Epidermal melanocyte (primary cell): ENCODE measurements around the gene SETD3.
A peak's percentile ranks its signal among the peaks of the same experiment; 100 is the strongest.

Experiments used
- DNase-seq: peaks from one replicate; pipeline ENCODE4 v3.0.0; 2011; ENCODE audit warnings: low spot score; ENCODE audit not compliant: insufficient read length

Gene SETD3

DNA sequence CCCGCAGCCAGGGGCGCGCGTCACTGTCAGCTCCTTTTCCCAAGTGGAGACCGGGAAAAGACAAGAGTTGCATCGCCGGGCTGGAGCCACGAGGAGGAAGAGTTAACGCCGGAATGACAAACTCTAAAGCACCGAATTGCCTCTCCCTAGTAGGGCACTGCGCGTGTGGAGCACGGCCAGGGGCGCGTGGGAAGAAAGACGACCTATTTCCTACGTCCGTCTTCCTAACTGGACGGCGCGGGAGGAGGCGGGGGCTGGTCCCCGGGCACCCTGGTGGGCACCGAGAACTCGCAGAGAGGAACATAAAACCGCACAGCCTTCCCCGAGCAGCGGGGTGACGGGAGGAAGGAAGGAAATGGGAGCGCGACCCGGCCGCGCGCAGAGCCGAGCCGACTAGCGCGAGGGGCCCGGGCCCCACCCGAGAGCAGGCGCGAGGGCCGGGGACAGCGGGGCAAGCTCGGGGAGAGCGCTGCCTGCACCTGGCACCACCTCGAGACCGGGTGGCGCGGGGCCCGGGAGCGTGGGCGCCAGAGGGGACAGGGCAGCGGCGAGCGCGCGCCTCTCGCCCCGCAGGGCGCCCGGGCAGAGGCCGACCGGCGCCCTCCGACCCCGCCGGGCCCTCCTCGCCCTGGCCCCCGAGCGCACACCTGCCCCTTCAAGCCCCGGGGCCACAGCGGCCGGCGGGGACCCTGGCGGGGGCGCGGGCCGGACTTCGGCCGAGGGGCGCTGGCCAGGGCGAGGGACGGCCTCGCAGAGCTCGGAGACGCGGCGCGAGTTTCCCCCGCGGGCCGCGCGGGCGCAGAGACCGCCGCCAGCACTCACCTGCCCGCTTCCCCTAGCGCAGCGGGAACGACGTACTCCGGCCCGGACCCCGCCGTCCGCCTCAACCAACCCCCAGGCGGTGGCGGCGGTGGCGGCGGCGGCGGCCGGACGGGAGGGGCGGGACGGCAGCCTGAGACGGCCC lies at the start of gene SETD3:
Gene SETD3 (minus strand): TSS at position 954 of the 964 bp plus-strand sequence. CDS start 15,054 bp downstream, outside the sequence.
- peak; percentile 29 for DNase-seq

DNA sequence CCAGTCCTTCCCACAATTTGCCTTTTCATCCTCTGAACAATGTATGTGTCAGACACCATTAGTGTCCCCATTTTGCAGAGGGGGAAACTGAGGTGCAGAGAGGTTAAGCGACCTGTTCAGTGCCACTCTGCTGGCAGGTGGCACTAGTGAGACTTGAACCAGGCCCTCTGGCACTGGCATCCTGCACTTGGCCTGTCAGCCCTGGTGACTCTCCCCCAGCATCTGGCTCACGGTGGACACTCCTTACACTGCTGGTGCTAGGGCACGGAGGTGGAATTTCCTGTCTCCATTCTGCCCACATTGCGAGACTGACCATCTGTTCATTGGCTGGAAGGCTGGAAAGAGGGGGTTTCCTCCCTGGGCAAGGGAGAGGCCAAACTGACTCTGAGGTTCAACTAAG lies 49.2 kb upstream of the SETD3 start:
- no peak for DNase-seq

DNA sequence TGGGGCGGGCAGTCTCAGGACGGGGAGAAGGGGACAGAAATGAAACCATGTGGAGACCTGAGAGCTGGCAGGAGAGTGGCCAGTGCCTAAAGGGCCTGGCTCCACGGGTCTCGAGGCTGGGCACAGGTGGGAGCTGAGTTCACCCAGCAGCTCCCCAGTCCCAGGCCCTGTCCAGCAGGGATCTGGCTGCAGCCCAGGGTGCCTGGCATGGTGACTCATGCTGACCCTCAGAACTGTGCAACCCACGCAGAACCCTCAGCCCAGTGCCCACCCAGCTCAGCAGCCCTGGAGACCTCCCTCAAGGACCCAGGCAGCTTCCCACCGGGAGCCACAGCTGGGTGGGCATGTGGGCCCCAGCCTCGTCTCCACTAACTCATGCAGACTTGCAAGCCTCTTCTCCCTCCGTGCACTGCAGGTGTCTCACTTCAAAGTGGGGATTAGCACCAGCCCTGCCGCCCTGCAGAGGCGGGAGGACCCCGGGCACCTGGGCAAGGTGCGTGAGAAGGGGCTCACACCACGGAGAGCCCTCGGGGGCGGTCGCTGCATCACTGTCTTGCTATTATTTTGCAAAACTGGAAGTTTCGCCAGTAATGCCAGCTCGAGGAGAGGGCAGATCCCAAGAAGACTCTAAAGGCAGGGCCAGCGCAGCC lies 46.9 kb upstream of the SETD3 start:
- DNase-seq = no peak

DNA sequence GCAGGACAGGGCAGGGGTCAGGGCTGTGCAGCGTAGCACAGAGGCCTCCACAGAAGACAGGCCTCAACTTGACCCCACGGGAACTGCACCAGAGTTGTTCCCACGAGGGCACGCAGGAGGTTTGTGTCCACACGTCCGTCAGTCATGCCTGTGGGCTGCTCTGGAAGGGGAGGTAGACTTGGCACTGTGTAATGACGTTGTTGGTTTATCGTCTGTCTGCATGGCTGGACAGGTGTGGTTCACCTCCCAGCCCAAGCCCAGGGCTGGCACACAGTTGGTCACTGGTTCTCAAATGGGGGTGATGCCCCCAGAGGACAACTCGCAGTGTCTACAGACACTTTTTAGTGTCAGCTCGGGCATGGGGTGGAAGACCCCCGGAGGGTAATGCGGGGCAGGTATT lies 46.4 kb upstream of the SETD3 start:
- DNase-seq = no peak

DNA sequence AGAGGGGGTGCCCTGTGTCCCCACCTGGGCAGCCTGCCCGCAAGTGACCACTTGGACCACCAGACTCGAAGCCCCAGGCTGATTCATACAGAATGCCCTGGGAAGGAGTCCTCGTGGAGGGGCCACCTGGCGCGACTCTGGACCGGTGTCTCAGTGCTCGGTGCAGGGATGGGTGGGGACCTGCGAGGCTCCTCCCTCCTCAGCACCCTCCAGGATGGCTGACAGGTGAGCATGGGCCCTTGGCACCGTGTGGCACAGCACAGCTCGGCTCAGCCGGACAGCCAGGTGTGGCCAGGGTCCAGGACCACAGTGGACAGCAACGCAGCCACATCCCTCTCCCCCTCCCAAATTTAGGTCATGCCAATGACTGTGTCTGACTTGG lies 45.0 kb upstream of the SETD3 start:
- no peak for DNase-seq

DNA sequence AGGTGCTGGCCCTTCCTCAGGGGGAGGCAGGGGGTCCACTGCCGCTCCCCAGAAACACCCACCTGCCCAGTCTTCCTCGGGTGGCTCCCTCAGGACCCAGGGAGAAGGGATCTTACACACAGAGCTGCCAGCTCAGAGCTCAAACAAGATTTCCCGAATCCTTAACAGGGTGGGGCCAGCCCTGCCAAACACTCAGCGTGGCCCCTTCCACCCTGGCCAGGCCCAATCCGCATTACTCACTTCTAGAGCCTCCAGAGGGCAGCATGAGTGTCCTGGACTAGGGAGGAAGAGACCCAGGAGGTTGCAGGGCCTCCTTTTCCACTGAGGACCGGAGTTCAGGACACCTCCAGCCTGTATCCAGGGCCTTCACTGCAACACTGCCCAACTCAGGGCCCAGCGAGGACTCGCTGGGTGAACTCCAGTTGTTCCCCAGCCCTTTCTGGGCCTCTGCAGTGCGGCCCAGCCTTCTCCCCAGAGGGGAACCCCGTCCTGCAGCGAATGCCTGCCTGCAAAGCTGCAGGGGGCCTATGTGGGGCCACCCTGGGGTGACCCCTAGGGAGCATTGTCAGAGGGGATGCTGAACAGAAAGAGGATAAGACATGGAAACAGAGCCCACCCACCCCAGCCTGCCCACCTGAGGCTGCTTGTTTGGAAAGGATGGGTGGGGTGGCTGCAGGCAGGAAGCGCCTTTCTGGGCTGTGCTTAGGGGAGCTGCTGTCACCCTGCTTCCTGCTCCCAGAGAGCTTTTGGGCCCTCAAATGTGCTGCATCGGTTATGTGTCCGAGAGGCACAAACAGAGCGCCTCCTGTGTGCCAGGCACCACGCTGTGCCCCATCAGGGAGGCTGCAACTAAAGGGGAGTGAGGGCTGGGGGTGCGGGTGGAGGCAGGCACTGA lies 44.4 kb upstream of the SETD3 start:
- no peak for DNase-seq

DNA sequence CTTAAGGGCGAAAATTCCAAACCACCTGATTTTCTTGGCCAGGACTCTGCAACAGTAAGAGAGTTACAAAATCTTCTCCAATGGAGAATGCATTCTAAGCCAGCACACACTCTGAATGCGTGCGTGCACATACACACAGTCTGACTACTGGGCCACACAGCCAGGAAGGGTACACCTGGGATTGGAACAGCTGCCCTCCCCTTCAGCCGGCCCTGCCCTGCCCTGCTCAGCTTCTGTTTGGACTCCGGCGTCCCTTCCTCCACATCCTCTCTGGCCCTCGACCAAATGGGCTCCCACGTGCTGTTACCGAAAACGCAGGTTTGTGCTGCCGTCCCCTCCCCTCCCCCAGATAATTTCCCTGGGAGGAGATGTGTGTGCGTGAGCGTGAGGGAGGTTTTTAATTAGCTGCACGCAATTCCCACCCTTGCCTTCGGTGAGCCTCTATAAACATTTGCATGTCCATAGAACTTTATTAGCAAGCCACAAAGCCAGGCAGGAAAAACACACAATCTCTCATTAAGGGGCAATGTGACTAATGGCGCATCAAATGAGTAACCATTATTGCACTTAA lies 43.5 kb upstream of the SETD3 start:
- no peak for DNase-seq

DNA sequence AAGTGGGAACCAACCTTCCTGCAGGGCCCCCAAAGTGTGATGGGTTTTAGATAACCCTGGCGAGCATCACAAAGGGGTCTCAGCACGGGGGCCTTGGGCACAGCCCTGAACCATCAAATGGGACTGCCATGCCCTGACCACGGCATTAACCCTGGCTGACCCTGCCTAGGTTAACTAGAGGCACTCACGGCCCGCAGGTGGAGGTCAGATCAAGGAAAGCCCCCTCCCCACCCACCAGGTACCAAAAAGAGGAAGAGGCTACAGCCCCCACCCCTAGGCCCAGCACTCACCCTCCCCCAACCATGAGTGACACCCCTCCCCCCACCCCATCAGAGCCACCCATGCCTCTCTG lies 43.0 kb upstream of the SETD3 start:
- DNase-seq = no peak

DNA sequence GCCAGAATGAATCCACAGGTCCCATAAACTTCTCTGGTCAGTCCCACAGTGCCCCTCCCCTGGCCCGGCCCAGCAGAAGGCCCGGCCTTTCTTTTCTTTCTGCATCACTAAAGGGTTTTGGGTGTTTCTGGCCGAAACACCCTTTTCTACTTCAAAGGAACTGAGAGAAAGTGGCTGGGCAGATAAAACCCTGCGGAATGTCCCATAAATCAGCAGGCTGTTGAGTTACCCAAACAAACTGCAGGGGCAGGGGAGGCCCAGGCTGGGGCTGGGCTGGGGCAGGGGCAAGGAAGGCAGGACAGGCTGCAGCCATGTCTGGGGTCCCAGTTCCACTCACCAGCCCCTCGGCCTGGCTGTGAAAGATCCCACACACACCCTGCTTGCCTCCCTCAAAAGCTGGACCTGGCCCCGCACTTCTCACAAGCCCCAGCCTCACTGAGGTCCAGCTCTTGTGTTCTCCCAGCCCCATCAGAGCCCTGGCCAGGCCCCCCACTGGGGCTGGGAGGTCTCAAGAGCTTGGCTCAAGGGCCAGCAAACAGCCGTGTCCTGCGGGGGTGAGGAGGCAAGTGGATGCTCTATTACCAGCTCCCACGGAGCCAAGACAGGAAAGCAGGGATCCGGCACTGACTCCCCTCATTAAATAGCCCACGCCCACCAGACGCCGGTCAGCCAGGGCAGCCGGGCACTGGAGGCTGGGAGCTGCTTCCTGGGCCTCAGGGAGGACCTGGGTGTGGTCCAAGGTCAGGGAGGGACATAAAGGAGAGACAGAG lies 42.5 kb upstream of the SETD3 start:
- DNase-seq = no peak

DNA sequence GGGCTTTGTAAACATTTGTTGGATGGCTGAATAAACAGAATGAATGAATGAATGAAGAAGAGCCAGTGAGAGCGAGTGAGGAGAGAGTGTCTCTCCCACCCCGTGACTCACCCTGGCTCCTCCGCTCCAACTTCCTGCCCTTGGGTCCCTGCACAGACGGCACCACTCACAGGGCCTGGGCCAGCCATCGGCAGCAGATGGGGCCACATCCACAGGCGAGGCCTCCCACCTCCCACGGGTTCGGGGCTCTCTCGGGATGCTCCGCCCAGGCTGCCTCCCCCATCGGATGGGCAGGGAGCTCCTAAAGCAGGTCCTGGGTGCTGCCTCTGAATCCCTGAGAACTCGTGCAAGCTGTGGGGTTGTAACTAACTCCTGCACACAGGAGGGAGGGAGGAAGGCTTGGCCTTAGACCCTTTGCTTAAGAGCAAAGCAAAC lies 41.8 kb upstream of the SETD3 start:
- DNase-seq = no peak

DNA sequence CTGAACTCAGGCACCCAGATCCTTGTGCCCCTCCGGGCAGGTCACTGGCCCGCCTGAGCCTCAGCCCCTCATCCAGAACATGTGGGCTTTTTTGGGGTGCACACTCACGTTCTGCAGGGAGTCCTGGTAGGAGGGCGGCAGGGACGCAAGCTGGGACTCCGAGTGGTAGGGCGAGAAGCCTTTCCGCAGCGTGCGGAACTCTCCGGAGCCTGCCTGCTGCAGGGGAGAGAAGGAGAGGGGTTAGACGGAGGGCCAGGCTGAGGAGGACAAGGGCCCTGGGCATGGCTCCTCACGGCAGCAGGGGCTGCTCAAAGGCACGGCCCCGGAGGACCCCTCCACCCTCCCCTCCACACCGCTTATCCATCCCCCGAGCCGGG lies 41.4 kb upstream of the SETD3 start:
- DNase-seq = no peak

DNA sequence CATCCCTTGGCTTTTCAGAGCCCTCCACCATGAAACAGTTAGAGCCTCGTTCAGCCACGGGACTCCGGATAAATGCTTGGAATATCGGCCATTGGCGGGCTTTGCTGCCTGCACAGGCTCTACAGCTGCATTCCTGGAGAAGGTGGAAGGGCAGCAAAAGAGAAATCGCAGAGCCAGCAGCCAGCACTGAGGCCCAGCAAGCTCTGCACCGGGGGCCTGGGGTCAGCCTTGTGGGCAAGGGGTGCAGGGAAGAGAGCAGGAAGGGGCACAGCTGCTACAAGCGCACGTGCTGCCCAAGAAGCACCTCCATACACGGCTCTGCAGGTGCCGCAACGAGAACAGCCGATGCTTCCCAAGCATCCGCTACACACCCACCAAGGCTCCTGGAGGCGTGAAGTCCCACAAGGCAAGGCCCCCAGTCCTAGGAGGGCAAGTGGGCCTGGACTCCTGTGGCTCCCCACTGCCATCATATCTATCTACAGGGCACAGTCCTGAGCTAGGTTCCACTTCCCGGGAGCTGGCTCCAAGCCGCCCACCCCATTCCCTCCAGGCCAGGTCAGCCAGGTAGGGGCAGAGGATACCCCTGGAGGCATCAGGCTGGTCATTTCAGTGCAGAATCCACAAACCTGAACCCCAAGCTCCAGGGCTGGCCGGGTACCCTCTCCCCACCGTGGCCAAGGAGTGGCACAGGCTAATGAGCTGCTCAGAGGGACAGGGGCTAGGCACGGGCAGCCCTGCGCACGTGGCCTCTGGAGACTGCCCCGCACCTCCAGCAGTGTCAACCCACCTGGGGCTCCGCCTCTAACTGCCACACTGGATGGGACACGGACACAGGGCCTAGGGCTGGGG lies 40.7 kb upstream of the SETD3 start:
- no peak for DNase-seq

DNA sequence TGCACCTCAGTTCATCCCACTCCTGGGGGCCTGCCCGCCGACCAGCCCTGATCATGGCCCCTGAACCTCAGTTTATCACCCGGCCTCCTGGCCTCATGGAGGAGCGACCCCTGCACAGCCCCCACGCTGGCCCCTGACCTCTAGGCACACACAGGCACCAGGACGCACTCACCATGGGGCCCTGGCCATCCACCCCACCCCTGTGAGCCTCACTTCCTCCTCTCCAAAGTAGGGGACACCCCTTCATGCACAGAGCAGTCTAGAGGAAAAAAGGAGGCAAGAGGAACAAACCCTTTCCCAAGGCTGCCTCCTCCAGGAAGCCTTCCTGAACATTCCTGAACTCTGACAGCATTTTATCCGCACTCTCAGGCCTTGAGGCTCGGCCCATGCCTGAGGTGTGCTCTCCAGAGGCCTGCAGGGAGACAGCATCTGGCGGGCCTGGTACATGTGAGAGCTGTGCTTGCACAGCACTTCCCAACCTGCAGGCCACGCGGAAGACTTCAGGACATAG lies 40.0 kb upstream of the SETD3 start:
- no peak for DNase-seq

DNA sequence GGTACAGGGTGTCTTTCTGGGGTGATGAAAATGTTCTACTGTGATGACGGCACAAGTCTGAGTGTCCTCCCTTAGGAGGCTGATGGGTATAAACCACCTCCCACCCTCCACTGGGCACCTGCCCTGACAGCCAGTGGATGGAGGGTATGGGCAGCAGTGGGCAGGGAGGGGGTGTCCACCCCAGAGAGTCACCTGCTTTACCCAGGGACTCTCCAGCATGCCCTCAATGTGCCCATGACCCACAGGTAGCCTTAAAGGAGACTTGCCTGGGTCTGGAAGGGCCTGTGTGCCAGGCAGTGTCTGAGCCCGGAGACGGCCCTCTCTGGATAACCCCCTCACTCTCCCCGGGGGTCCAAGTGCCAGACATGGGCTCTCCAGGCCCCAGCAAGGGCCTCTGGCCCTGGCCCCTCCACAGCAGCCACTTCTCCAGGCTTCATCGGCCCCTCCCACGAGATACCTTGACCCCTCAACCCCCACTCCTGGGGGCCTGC lies 39.3 kb upstream of the SETD3 start:
- DNase-seq = no peak

DNA sequence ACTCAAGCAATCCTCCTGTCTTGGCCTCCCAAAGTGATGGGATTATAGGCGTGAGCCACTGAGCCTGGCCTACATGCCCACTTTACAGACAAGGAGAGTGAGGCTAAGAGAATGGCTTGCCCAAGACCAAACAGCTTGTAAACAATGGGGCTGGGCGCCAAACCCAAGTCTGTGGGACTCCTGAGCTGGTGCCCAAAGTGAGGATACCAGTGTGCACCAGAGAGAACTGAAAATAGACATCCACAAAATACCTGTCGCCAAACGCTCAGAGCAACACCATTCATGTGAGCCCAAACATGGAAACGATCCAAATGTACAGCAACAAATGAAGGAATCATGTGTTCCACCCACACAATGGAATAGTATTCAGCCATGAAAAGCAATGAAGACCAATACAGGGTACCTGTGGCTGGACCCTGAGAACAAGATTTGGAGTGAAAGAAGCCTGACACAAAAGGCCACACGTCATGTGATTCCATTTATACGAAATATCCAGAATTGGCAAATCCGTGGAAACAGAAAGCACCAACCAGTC lies 38.8 kb upstream of the SETD3 start:
- no peak for DNase-seq

DNA sequence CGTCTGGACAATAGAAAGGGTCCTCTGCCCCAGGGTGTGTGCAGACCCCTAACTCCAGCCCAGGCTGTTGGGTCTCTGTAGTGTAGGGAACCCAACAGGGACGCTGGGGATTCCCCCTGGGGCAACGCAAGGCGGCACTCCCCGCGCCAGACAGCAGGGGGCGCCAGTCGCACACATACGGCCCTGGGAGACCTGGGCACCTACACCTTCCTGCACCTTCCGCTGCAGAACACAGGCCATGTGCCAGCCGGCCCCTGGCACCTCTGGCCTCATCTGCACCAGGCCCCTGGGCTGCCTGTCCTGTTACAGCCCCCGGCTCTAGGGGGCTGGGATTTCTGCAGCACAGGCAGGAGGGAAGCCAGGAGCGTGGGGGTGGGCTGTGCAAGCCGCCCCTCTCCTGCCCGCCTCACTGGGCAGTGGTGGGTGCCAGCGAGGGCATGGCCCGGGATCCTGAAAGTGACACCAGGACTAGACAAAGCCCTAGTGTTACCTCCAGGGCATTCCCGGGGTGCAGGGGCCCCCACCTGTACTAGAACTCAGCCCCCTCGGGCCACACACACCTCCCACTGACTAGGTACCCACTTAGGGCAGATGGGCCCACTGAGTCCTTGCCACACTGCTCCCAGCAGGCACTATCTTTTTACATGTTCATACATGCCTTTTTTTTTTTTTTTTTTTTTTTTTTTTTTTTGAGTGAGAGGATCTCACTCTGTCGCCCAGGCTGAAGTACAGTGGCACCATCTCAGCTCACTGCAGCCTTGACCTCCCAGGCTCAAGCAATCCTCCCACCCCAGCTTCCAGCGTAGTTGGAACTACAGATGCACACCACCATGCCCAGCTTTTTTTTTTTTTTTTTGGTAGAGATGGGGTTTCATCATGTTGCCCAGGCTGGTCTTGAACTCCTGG lies 38.0 kb upstream of the SETD3 start:
- peak; percentile 51 for DNase-seq

DNA sequence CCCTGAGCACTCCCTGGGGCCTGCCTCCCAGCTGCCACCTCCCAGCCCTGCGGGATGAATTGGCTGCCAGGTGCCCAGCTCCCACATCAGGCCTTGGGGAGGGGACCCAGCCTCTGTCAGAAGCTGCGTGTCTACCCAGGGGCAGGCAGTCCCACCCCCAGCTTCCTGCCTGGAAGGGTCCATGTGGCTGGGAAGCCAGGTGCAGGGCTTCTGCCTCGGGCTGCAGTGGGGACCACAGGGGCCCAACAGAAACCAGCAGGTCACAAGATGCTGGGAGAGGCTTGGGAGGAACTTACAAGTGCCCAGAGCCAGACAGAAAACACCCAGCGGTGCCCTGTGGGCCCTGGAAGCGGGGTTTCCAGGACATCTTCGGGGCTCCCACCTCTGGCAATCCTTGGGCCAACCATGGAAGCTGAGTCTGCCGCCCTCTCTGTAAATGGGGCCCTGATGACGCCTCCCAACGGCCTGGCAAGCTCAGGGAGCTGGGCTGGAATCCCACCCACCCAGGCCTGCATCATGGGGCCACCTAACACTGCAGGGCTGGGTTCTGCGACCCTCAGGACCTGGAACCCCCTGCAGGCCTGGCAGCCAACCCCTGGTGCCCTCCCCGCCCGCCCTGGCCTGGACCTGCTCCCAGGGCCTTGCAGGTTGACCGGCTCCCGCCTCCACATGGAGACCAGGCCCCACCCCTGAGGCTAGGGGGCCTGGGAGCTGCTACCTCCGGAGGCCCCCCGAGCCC lies 37.2 kb upstream of the SETD3 start:
- DNase-seq = no peak
